Suprapubic skin (tissue), 4 donors: ENCODE results near the gene MAGI3. TPM values are rescaled to one million over a fixed set of nuclear protein-coding genes. Genes with fewer than 3 reads are reported as not detected.

Experiments
- DNase-seq, 2 donors: peaks; one replicate each; pipeline ENCODE4 v3.0.0-alpha.2; 2019; ENCODE audit warnings: low spot score in 2 of 2
- H3K27ac ChIP-seq: fragments of 200-600 bp; sonication (generic); one replicate; pipeline ENCODE4 v1.5.1; 2019
- H3K27me3 ChIP-seq: fragments of 200-600 bp; sonication (generic); one replicate; pipeline ENCODE4 v1.5.1; 2019
- H3K36me3 ChIP-seq: fragments of 200-600 bp; sonication (generic); one replicate; pipeline ENCODE4 v1.5.1; 2019
- H3K4me1 ChIP-seq: fragments of 200-600 bp; sonication (generic); one replicate; pipeline ENCODE4 v1.5.1; 2019
- H3K4me3 ChIP-seq: fragments of 200-600 bp; sonication (generic); one replicate; pipeline ENCODE4 v1.5.1; 2019; ENCODE audit warnings: mild to moderate bottlenecking
- H3K9me3 ChIP-seq: fragments of 200-600 bp; sonication (generic); one replicate; pipeline ENCODE4 v1.5.1; 2019
- CTCF ChIP-seq, 2 donors: fragments of 200-600 bp in 1 of 2; fragments of 450-650 bp in 1 of 2; sonication (generic) in 1 of 2; IDR thresholded peaks; one replicate each; pipeline ENCODE4 v1.5.1; 2016 to 2019; ENCODE audit warnings: antibody characterized with exemption in 2 of 2, mild to moderate bottlenecking in 1 of 2, moderate library complexity in 1 of 2
- EP300 ChIP-seq: sonication (generic); formaldehyde crosslinking; IDR thresholded peaks from one replicate; pipeline ENCODE4 v1.6.1; 2017; ENCODE audit warnings: antibody characterized with exemption
- POLR2A ChIP-seq, 2 donors: fragments of 450-650 bp; IDR thresholded peaks; one replicate each; pipeline ENCODE4 v1.6.1; 2017; ENCODE audit warnings: antibody characterized with exemption in 2 of 2, mild to moderate bottlenecking in 2 of 2, moderate library complexity in 2 of 2
- POLR2AphosphoS5 ChIP-seq, 3 donors: sonication (generic); formaldehyde crosslinking; IDR thresholded peaks; one replicate each; pipeline ENCODE4 v1.6.1; 2017; ENCODE audit warnings: antibody characterized with exemption in 3 of 3
- WGBS: methylation state at CpG from one replicate; pipeline ENCODE4 v1.1.5; 2018; 5-methylcytosine and 5-hydroxymethylcytosine counted together
- total RNA-seq, 4 donors: library from RNA; depleted of rRNA; stranded (reverse); fragments of >200 nt; gene quantifications; one replicate each; pipeline ENCODE4 v1.1.0, GENCODE V29; 2016

MAGI3 gene
- total RNA-seq, 4 donors from 2014 or later, result 8.3 to 18.8 (median 10.7) TPM

- TF ChIP-seq POLR2AphosphoS5 (IDR thresholded peaks at IDR 0.05), result no peak
- no peak for TF ChIP-seq POLR2A (IDR thresholded peaks at IDR 0.05)
- no peak for TF ChIP-seq EP300
- no peak for TF ChIP-seq CTCF (IDR thresholded peaks at IDR 0.05)
- WGBS, result 86% methylated on average over 2 of the region's 2 CpGs
- H3K4me3 ChIP-seq, result no peak overlapping the region
Measured at GRCh38 chr1:113691184-113691583, 300.9 kb downstream of the MAGI3 start.

GRCh38 chr1:113692342-113692741 lies 302.0 kb downstream of the MAGI3 start:
- Histone ChIP-seq H3K36me3 (no peaks in the 10 kb centered on the region), H3K9me3 (peaks cover 17% of the 10 kb centered on the region), H3K4me3 (no peak overlapping the region), H3K27ac (no peak overlapping the region), H3K27me3 (no peaks in the 10 kb centered on the region), H3K4me1 (no peaks in the 10 kb centered on the region)
- TF ChIP-seq POLR2A (IDR thresholded peaks at IDR 0.05) (no peak), CTCF (IDR thresholded peaks at IDR 0.05) (no peak)
- WGBS, result 85% methylated on average over 2 of the region's 2 CpGs
- no peak for DNase-seq

More at GRCh38 chr1:113691184-113691583, 300.9 kb downstream of the MAGI3 start:
- DNase-seq, result no peak
- H3K27ac ChIP-seq, result no peak overlapping the region
- no peaks in the 10 kb centered on the region for H3K36me3 ChIP-seq
- H3K9me3 ChIP-seq, result peaks cover 17% of the 10 kb centered on the region
- H3K4me1 ChIP-seq, result no peaks in the 10 kb centered on the region
- no peaks in the 10 kb centered on the region for H3K27me3 ChIP-seq

- H3K36me3 ChIP-seq, result no peaks in the 10 kb centered on the region
- no peak overlapping the region for H3K27ac ChIP-seq
- TF ChIP-seq EP300 (no peak), POLR2A (IDR thresholded peaks at IDR 0.05) (no peak), POLR2AphosphoS5 (IDR thresholded peaks at IDR 0.05) (no peak), CTCF (IDR thresholded peaks at IDR 0.05) (no peak)
- H3K27me3 ChIP-seq, result no peaks in the 10 kb centered on the region
- H3K4me3 ChIP-seq, result no peak overlapping the region
- no peak for DNase-seq
- WGBS, result 96% methylated on average over 4 of the region's 4 CpGs
- no peaks in the 10 kb centered on the region for H3K4me1 ChIP-seq
- peaks cover 17% of the 10 kb centered on the region for H3K9me3 ChIP-seq
Measured at GRCh38 chr1:113692824-113693431, 302.6 kb downstream of the MAGI3 start.

- H3K4me3 ChIP-seq, result no peak overlapping the region
- no peak overlapping the region for H3K27ac ChIP-seq
- H3K4me1 ChIP-seq, result no peaks in the 10 kb centered on the region
- H3K9me3 ChIP-seq, result peaks cover 17% of the 10 kb centered on the region
- no peaks in the 10 kb centered on the region for H3K27me3 ChIP-seq
- peaks cover 8% of the 10 kb centered on the region for H3K36me3 ChIP-seq
- no peak for TF ChIP-seq CTCF (IDR thresholded peaks at IDR 0.05)
- no peak for TF ChIP-seq POLR2A (IDR thresholded peaks at IDR 0.05)
- TF ChIP-seq POLR2AphosphoS5 (IDR thresholded peaks at IDR 0.05), result no peak
- TF ChIP-seq EP300, result no peak
- DNase-seq, result no peak
Measured at GRCh38 chr1:113694910-113695309, 304.6 kb downstream of the MAGI3 start.

- Histone ChIP-seq H3K4me3 (no peak overlapping the region), H3K9me3 (no peaks in the 10 kb centered on the region), H3K27me3 (no peaks in the 10 kb centered on the region), H3K36me3 (peaks cover 13% of the 10 kb centered on the region), H3K27ac (no peak overlapping the region), H3K4me1 (no peaks in the 10 kb centered on the region)
- 86% methylated on average over 3 of the region's 3 CpGs for WGBS
- no peak for TF ChIP-seq CTCF (IDR thresholded peaks at IDR 0.05)
- no peak for DNase-seq
Measured at GRCh38 chr1:113701429-113701828, 311.1 kb downstream of the MAGI3 start.
